ENCODE data around the gene AANAT.

DNA sequence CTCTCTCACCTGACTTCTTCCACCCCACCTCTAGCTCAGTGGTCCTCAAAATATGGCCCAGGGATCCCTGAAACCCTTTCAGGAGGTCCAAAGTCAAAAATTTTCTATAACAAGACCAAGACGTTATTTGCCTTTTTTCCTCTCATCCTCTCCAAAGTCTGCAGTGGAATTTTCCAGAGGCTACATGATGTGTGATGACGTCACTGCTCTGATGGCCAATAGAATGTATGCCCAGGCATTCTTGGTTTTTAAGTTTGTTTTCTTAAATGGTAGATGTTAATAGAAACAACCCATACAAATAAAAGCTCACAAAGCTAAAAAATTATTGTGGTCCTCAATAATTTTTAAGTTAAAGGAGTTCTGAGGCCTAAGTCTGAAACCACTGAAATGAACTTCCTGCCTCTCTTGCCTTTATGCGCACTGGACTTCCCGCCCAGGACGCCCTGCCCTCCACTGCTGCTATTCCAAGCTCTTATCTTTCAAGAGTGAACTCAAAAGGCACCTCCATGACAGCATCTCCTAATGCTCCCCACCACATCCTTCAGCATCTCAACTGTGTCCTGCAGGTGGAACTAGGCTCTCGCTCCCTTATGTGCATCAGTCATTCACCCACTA, 28.0 kb upstream of the AANAT start:
- TF ChIP-seq, protein P1, sequence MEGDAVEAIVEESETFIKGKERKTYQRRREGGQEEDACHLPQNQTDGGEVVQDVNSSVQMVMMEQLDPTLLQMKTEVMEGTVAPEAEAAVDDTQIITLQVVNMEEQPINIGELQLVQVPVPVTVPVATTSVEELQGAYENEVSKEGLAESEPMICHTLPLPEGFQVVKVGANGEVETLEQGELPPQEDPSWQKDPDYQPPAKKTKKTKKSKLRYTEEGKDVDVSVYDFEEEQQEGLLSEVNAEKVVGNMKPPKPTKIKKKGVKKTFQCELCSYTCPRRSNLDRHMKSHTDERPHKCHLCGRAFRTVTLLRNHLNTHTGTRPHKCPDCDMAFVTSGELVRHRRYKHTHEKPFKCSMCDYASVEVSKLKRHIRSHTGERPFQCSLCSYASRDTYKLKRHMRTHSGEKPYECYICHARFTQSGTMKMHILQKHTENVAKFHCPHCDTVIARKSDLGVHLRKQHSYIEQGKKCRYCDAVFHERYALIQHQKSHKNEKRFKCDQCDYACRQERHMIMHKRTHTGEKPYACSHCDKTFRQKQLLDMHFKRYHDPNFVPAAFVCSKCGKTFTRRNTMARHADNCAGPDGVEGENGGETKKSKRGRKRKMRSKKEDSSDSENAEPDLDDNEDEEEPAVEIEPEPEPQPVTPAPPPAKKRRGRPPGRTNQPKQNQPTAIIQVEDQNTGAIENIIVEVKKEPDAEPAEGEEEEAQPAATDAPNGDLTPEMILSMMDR (IDR thresholded peaks at IDR 0.05) = no peak
- TF ChIP-seq POLR2A (IDR thresholded peaks at IDR 0.05) = no peak
